A673 (cell line): ENCODE results near the gene C2orf81. TPM values are rescaled to one million over a fixed set of nuclear protein-coding genes. Genes with fewer than 3 reads are reported as not detected.

Source experiments
- BruUV-seq: library from RNA; stranded (reverse); fragments of 400-500 nt; replicated peaks from 2 replicates; lab custom pipeline; 2021; lab: Mats Ljungman, UMichigan
- CTCF ChIA-PET: fragments of 300-600 bp; sonication (Branson Sonifier 250); formaldehyde crosslinking; loops from one replicate; lab custom pipeline; 2022; ENCODE audit warnings: antibody characterized with exemption; lab: Charles Lee
- POLR2A ChIA-PET: fragments of 300-600 bp; sonication (Branson Sonifier 250); formaldehyde crosslinking; loops from one replicate; lab custom pipeline; 2022; ENCODE audit warnings: antibody characterized with exemption; ENCODE audit not compliant: low non-redundant PET; lab: Charles Lee
- DNase-seq: peaks from one replicate; pipeline ENCODE4 v3.0.0-alpha.2; 2015; ENCODE audit warnings: low spot score
- H3K27ac ChIP-seq: fragments of 200-600 bp; sonication (generic); 2 replicates; pipeline ENCODE4 v1.5.1; 2016; ENCODE audit warnings: mixed run types, low read depth, mild to moderate bottlenecking, mixed read lengths, antibody characterized with exemption, low read length; ENCODE audit not compliant: poor library complexity, severe bottlenecking
- H3K27me3 ChIP-seq: fragments of 200-600 bp; sonication (generic); replicated peaks from 2 replicates; pipeline ENCODE4 v1.6.1; 2017; ENCODE audit warnings: mixed run types, low read depth, mild to moderate bottlenecking, mixed read lengths, antibody characterized with exemption, low read length; ENCODE audit not compliant: insufficient read depth, poor library complexity
- H3K36me3 ChIP-seq: fragments of 200-600 bp; sonication (generic); 2 replicates; pipeline ENCODE4 v1.6.1; 2016; ENCODE audit warnings: mixed run types, mild to moderate bottlenecking, mixed read lengths, antibody characterized with exemption, low read length; ENCODE audit not compliant: insufficient read depth, poor library complexity, severe bottlenecking
- H3K4me1 ChIP-seq: fragments of 200-600 bp; sonication (generic); 2 replicates; pipeline ENCODE4 v1.6.1; 2017; ENCODE audit warnings: mixed run types, mild to moderate bottlenecking, mixed read lengths, antibody characterized with exemption, low read length; ENCODE audit not compliant: insufficient read depth, poor library complexity, severe bottlenecking
- H3K4me3 ChIP-seq: fragments of 200-600 bp; sonication (generic); 2 replicates; pipeline ENCODE4 v1.5.1; 2016; ENCODE audit warnings: low read depth, mixed run types, mild to moderate bottlenecking, mixed read lengths, low read length; ENCODE audit not compliant: poor library complexity, severe bottlenecking
- H3K9me3 ChIP-seq: fragments of 200-600 bp; sonication (generic); 2 replicates; pipeline ENCODE4 v1.6.1; 2016; ENCODE audit warnings: mixed run types, low read depth, mild to moderate bottlenecking, mixed read lengths, antibody characterized with exemption, low read length; ENCODE audit not compliant: poor library complexity, severe bottlenecking
- EZH2 ChIP-seq: fragments of 200-600 bp; sonication (generic); IDR thresholded peaks from 2 replicates; pipeline ENCODE4 v1.6.1; 2017; ENCODE audit warnings: borderline replicate concordance, low read depth, mild to moderate bottlenecking, mixed read lengths, antibody characterized with exemption, low read length; ENCODE audit not compliant: poor library complexity, severe bottlenecking
- intact Hi-C: fragments of 100-400 bp; cut with micrococcal nuclease; formaldehyde crosslinking; loops from one replicate; pipeline ENCODE4 v1.10.0; 2022; ENCODE audit not compliant: unreplicated experiment
- total RNA-seq: library from RNA; stranded (reverse); gene quantifications from 2 replicates; pipeline ENCODE4 v1.2.3, GENCODE V29; 2021
- TF ChIP-seq, protein P1 (sequence below): fragments of 300-800, 200-600 bp; sonication (generic); conservative IDR thresholded peaks from 2 replicates; pipeline ENCODE4 v1.5.1; 2017; ENCODE audit warnings: low read depth, mild to moderate bottlenecking, antibody characterized with exemption, low read length, moderate library complexity, mixed read lengths

C2orf81 gene
- total RNA-seq, 1 experiment from 2014 or later: 1.9 TPM

GRCh38 chr2:74417197-74417596 is 4.2 kb downstream of the C2orf81 start:
- Histone ChIP-seq H3K36me3 (no peaks in the 10 kb centered on the region), H3K4me3 (no peak overlapping the region), H3K9me3 (no peaks in the 10 kb centered on the region), H3K4me1 (peaks cover 4% of the 10 kb centered on the region), H3K27ac (no peak overlapping the region), H3K27me3 (no peaks in the 10 kb centered on the region)
- no TSS peak for BruUV-seq
- TF ChIP-seq, protein P1, sequence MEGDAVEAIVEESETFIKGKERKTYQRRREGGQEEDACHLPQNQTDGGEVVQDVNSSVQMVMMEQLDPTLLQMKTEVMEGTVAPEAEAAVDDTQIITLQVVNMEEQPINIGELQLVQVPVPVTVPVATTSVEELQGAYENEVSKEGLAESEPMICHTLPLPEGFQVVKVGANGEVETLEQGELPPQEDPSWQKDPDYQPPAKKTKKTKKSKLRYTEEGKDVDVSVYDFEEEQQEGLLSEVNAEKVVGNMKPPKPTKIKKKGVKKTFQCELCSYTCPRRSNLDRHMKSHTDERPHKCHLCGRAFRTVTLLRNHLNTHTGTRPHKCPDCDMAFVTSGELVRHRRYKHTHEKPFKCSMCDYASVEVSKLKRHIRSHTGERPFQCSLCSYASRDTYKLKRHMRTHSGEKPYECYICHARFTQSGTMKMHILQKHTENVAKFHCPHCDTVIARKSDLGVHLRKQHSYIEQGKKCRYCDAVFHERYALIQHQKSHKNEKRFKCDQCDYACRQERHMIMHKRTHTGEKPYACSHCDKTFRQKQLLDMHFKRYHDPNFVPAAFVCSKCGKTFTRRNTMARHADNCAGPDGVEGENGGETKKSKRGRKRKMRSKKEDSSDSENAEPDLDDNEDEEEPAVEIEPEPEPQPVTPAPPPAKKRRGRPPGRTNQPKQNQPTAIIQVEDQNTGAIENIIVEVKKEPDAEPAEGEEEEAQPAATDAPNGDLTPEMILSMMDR: no peak
- TF ChIP-seq EZH2: no peak
- ChIA-PET POLR2A (no interaction called here), CTCF (no interaction called here)
- intact Hi-C loops: no loop called here
- DNase-seq: no peak

DNA sequence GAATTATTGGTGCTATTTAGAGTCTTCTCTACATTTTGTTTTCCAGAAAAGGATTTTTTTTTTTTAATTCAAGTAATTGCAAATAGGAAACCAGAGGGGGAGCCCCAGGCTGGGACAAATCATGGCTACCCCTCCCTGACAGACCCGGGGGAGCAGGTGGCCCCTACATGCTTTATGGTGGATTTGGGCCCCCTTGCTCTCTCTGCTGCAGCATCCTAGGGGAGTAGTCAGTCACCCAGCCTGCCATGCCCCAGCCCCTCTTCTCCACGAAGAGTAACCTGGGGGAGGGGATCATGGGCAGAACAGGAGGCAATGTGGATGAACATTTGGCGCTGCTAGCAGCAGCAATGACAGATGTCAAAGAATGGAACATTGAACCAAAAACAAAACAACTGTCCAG is 4.6 kb downstream of the C2orf81 start:
- CTCF ChIA-PET: no interaction called here
- Histone ChIP-seq H3K4me1 (peaks cover 4% of the 10 kb centered on the region), H3K27ac (no peak overlapping the region), H3K27me3 (no peaks in the 10 kb centered on the region), H3K36me3 (no peaks in the 10 kb centered on the region), H3K4me3 (no peak overlapping the region), H3K9me3 (no peaks in the 10 kb centered on the region)
- BruUV-seq: no TSS peak
- intact Hi-C loops: no loop called here
- POLR2A ChIA-PET: no interaction called here
- no peak for DNase-seq
- TF ChIP-seq, protein P1: no peak; the same call in 1 of the 2 replicates
- TF ChIP-seq EZH2: no peak

GRCh38 chr2:74415762-74416395 is 5.5 kb downstream of the C2orf81 start:
- Histone ChIP-seq H3K4me1 (no peaks in the 10 kb centered on the region), H3K27me3 (no peaks in the 10 kb centered on the region), H3K9me3 (no peaks in the 10 kb centered on the region), H3K36me3 (no peaks in the 10 kb centered on the region), H3K4me3 (no peak overlapping the region), H3K27ac (no peak overlapping the region)
- BruUV-seq: no TSS peak
- TF ChIP-seq EZH2: no peak
- TF ChIP-seq, protein P1: no peak
- no peak for DNase-seq
- ChIA-PET CTCF (no interaction called here), POLR2A (no interaction called here)
- intact Hi-C loops: no loop called here
